ENCODE results near the gene MAGEB2. TPM values are rescaled to one million over a fixed set of nuclear protein-coding genes. Genes with fewer than 3 reads are reported as not detected.
A peak's percentile ranks its signal among the peaks of the same experiment; 100 is the strongest.

Gene MAGEB2
- total RNA-seq, 2 experiments from 2014 or later, result not detected

GRCh38 chrX:30196322-30196721, 19.0 kb upstream of the MAGEB2 start:
- no peaks in the 10 kb centered on the region for H3K4me1 ChIP-seq (ENCODE audit: insufficient read depth, low read length, poor library complexity, severe bottlenecking)
- H3K27ac ChIP-seq (ENCODE audit: low read depth, low read length, poor library complexity, severe bottlenecking), result no peak overlapping the region
- H3K4me2 ChIP-seq (ENCODE audit: low read length), result no peak overlapping the region
- no peaks in the 10 kb centered on the region for H3K36me3 ChIP-seq (ENCODE audit: insufficient read depth, low read length)
- no peak overlapping the region for H2AFZ ChIP-seq (ENCODE audit: low read length)
- H3K79me2 ChIP-seq (ENCODE audit: insufficient read depth, low read depth, low read length), result no peaks in the 10 kb centered on the region
- intact Hi-C loops (cut with micrococcal nuclease; ENCODE audit: unreplicated experiment), result no loop called here
- peak; percentile 0 for DNase-seq (ENCODE audit: low spot score)
- ChIA-PET POLR2A (no interaction called here), CTCF (ENCODE audit: unreplicated experiment) (no interaction called here)
- TF ChIP-seq CTCF (conservative IDR thresholded peaks at IDR 0.05; ENCODE audit: low read length), result peak; percentile 50; the same call in 1 of the 2 replicates
- TF ChIP-seq EZH2phosphoT487 (IDR thresholded peaks at IDR 0.05; ENCODE audit: borderline replicate concordance, low read depth, low read length), result no peak
- no peak overlapping the region for H3K4me3 ChIP-seq (ENCODE audit: low read depth, low read length, poor library complexity, severe bottlenecking)
- H3K9me2 ChIP-seq (ENCODE audit: insufficient read depth, low read length), result no peaks in the 10 kb centered on the region
- no peaks in the 10 kb centered on the region for H4K20me1 ChIP-seq (ENCODE audit: insufficient read depth, low read length)
- H3K9me3 ChIP-seq (ENCODE audit: low read length), result no peaks in the 10 kb centered on the region
- no TSS peak for BruUV-seq (replicated peaks)

GRCh38 chrX:30212172-30212571, 3.2 kb upstream of the MAGEB2 start:
- no TSS peak for BruUV-seq (replicated peaks)
- CTCF ChIA-PET (ENCODE audit: unreplicated experiment), result no interaction called here
- intact Hi-C loops (cut with micrococcal nuclease; ENCODE audit: unreplicated experiment), result no loop called here

GRCh38 chrX:30217465-30217864, 2.1 kb downstream of the MAGEB2 start:
- H4K20me1 ChIP-seq (ENCODE audit: insufficient read depth, low read length), result no peaks in the 10 kb centered on the region
- no peaks in the 10 kb centered on the region for H3K9me3 ChIP-seq (ENCODE audit: low read length)
- BruUV-seq (replicated peaks), result no TSS peak
- no peak for TF ChIP-seq CTCF (conservative IDR thresholded peaks at IDR 0.05; ENCODE audit: low read length)
- TF ChIP-seq EZH2phosphoT487 (IDR thresholded peaks at IDR 0.05; ENCODE audit: borderline replicate concordance, low read depth, low read length), result no peak
- no peak overlapping the region for H3K27ac ChIP-seq (ENCODE audit: low read depth, low read length, poor library complexity, severe bottlenecking)
- no peaks in the 10 kb centered on the region for H3K79me2 ChIP-seq (ENCODE audit: insufficient read depth, low read depth, low read length)
- H3K4me3 ChIP-seq (ENCODE audit: low read depth, low read length, poor library complexity, severe bottlenecking), result no peak overlapping the region
- no peaks in the 10 kb centered on the region for H3K36me3 ChIP-seq (ENCODE audit: insufficient read depth, low read length)
- H2AFZ ChIP-seq (ENCODE audit: low read length), result no peak overlapping the region
- H3K4me1 ChIP-seq (ENCODE audit: insufficient read depth, low read length, poor library complexity, severe bottlenecking), result no peaks in the 10 kb centered on the region
- ChIA-PET CTCF (ENCODE audit: unreplicated experiment) (no interaction called here), POLR2A (no interaction called here)
- intact Hi-C loops (cut with micrococcal nuclease; ENCODE audit: unreplicated experiment), result no loop called here
- no peak for DNase-seq (ENCODE audit: low spot score)
- no peak overlapping the region for H3K4me2 ChIP-seq (ENCODE audit: low read length)
- H3K9me2 ChIP-seq (ENCODE audit: insufficient read depth, low read length), result no peaks in the 10 kb centered on the region

More at GRCh38 chrX:30212172-30212571, 3.2 kb upstream of the MAGEB2 start:
- Histone ChIP-seq H3K4me1 (ENCODE audit: insufficient read depth, low read length, poor library complexity, severe bottlenecking) (no peaks in the 10 kb centered on the region), H2AFZ (ENCODE audit: low read length) (no peak overlapping the region), H4K20me1 (ENCODE audit: insufficient read depth, low read length) (no peaks in the 10 kb centered on the region), H3K4me2 (ENCODE audit: low read length) (no peak overlapping the region), H3K9me2 (ENCODE audit: insufficient read depth, low read length) (no peaks in the 10 kb centered on the region), H3K9me3 (ENCODE audit: low read length) (no peaks in the 10 kb centered on the region), H3K36me3 (ENCODE audit: insufficient read depth, low read length) (no peaks in the 10 kb centered on the region), H3K4me3 (ENCODE audit: low read depth, low read length, poor library complexity, severe bottlenecking) (no peak overlapping the region), H3K27ac (ENCODE audit: low read depth, low read length, poor library complexity, severe bottlenecking) (no peak overlapping the region), H3K79me2 (ENCODE audit: insufficient read depth, low read depth, low read length) (no peaks in the 10 kb centered on the region)
- POLR2A ChIA-PET, result no interaction called here
- TF ChIP-seq EZH2phosphoT487 (IDR thresholded peaks at IDR 0.05; ENCODE audit: borderline replicate concordance, low read depth, low read length), result no peak
- no peak for TF ChIP-seq CTCF (conservative IDR thresholded peaks at IDR 0.05; ENCODE audit: low read length)
- DNase-seq (ENCODE audit: low spot score), result no peak

Measured in OCI-LY7 (cell line).